Bronchial epithelial cell (primary cell): Measurements from ENCODE around the gene CYP2W1. TPM values are rescaled to one million over a fixed set of nuclear protein-coding genes. Genes with fewer than 3 reads are reported as not detected.
"Not testable (repeated sequence)": the region's sequence is repeated elsewhere in the genome, so short reads cannot be mapped to it uniquely, and the experiment has no call there.

Experiments used
- DNase-seq: peaks from one replicate; pipeline ENCODE4 v3.0.0-alpha.2; 2010; ENCODE audit warnings: low read depth
- FAIRE-seq: peaks from 2 replicates; lab custom pipeline; 2011; peaks lifted over from hg19 to GRCh38; lab: Jason Lieb, UNC
- H3K27me3 ChIP-seq: 2 replicates; pipeline ENCODE4 v1.5.1; 2011; ENCODE audit warnings: low read length; ENCODE audit not compliant: control insufficient read depth, insufficient read depth
- H3K36me3 ChIP-seq: 2 replicates; pipeline ENCODE4 v1.5.1; 2011; ENCODE audit warnings: low read length; ENCODE audit not compliant: control insufficient read depth, insufficient read depth
- H3K4me3 ChIP-seq: 2 replicates; pipeline ENCODE4 v1.5.1; 2011; ENCODE audit warnings: mild to moderate bottlenecking, low read depth, low read length, control low read depth
- total RNA-seq: library from RNA; depleted of rRNA; stranded (reverse); fragments of >200 nt; gene quantifications from 2 replicates; pipeline ENCODE4 v1.2.1, GENCODE V29; 2014
- TF ChIP-seq, protein P1 (sequence below): IDR thresholded peaks from 2 replicates; pipeline ENCODE4 v1.5.1; 2011; ENCODE audit warnings: mild to moderate bottlenecking, moderate library complexity, low read length, control low read depth, inconsistent platforms; ENCODE audit not compliant: insufficient read depth, severe bottlenecking

Gene CYP2W1
- total RNA-seq, 1 donor from 2014 or later: not detected

- H3K27me3 ChIP-seq: no peaks in the 10 kb centered on the region
- H3K36me3 ChIP-seq: peaks cover 11% of the 10 kb centered on the region
- TF ChIP-seq, protein P1, sequence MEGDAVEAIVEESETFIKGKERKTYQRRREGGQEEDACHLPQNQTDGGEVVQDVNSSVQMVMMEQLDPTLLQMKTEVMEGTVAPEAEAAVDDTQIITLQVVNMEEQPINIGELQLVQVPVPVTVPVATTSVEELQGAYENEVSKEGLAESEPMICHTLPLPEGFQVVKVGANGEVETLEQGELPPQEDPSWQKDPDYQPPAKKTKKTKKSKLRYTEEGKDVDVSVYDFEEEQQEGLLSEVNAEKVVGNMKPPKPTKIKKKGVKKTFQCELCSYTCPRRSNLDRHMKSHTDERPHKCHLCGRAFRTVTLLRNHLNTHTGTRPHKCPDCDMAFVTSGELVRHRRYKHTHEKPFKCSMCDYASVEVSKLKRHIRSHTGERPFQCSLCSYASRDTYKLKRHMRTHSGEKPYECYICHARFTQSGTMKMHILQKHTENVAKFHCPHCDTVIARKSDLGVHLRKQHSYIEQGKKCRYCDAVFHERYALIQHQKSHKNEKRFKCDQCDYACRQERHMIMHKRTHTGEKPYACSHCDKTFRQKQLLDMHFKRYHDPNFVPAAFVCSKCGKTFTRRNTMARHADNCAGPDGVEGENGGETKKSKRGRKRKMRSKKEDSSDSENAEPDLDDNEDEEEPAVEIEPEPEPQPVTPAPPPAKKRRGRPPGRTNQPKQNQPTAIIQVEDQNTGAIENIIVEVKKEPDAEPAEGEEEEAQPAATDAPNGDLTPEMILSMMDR: no peak
- DNase-seq (no peak), FAIRE-seq (no peak)
- no peak overlapping the region for H3K4me3 ChIP-seq
These were observed 16.3 kb downstream of the CYP2W1 start for GRCh38 chr7:999149-999879.

GRCh38 chr7:999941-1000935, 17.3 kb downstream of the CYP2W1 start:
- no peak overlapping the region for H3K4me3 ChIP-seq
- TF ChIP-seq, protein P1: no peak
- no peaks in the 10 kb centered on the region for H3K27me3 ChIP-seq
- DNase-seq (no peak), FAIRE-seq (peak; percentile 32)
- H3K36me3 ChIP-seq: peaks cover 11% of the 10 kb centered on the region

GRCh38 chr7:1001069-1001770, 18.2 kb downstream of the CYP2W1 start:
- H3K27me3 ChIP-seq, DNase-seq, FAIRE-seq, H3K4me3 ChIP-seq: not testable (repeated sequence)
- peaks cover 13% of the 10 kb centered on the region for H3K36me3 ChIP-seq

GRCh38 chr7:1002026-1002425, 19.0 kb downstream of the CYP2W1 start:
- not testable (repeated sequence) for FAIRE-seq, DNase-seq, H3K4me3 ChIP-seq, H3K27me3 ChIP-seq
- peaks cover 13% of the 10 kb centered on the region for H3K36me3 ChIP-seq

- not testable (repeated sequence) for FAIRE-seq
These were observed 19.5 kb downstream of the CYP2W1 start for GRCh38 chr7:1002445-1002844.

DNA sequence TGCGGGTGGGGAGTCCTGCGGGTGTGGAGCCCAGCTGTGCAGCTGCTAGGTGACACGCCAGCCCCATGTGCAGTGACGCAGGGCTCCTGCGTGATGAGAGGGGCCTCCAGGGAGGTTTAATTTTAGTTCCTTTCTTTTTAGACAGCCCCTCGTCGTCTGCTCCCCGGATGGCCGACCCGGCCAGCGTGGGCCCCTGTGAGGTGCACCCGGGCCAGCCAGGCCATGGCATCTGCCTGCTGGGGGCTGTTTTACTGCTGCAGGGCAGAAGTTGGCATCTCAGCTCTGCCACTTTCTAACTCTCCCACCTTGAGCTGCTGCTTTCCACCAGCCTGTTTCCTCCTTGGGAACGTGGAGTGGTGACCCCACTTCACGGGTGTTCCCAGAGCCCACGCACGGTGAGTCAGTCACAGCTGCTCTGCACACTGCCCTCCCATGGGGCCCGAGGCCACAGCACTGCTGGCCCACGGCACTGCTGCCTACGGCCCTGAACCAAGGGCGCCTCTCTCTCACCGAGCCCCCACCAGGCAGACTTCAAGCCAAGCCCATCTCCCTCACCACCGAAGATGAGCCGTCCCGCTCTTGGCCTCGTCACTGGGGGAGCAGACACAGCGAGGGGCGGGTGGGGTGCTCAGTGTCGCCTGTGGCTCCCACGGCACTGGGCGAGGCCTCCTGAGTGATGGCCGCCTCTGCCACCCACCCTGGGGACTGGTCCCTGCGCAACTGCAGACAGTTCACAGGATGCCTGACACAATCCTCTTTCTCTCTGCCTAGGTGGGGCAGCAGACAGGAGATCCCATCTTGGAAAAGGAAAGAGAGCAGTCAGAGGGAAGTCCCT, 21.3 kb downstream of the CYP2W1 start:
- TF ChIP-seq, protein P1: no peak
- FAIRE-seq: no peak
- peaks cover 9% of the 10 kb centered on the region for H3K36me3 ChIP-seq
- no peak for DNase-seq
- H3K4me3 ChIP-seq: no peak overlapping the region
- H3K27me3 ChIP-seq: no peaks in the 10 kb centered on the region

More at GRCh38 chr7:1002445-1002844, 19.5 kb downstream of the CYP2W1 start:
- not testable (repeated sequence) for DNase-seq, H3K4me3 ChIP-seq, H3K27me3 ChIP-seq
- H3K36me3 ChIP-seq: peaks cover 12% of the 10 kb centered on the region
